Fibroblast of villous mesenchyme (primary cell): ENCODE data around the gene SPSB3. TPM values are rescaled to one million over a fixed set of nuclear protein-coding genes. Genes with fewer than 3 reads are reported as not detected.

ENCODE experiments used
- DNase-seq: peaks from one replicate; pipeline ENCODE4 v3.0.0-alpha.2; 2010; ENCODE audit warnings: low read depth
- H3K4me3 ChIP-seq: 2 replicates; pipeline ENCODE4 v1.5.1; 2011; ENCODE audit warnings: low read depth, mild to moderate bottlenecking, low read length
- CTCF ChIP-seq: IDR thresholded peaks from 2 replicates; pipeline ENCODE4 v1.5.1; 2012; ENCODE audit warnings: low read depth, mild to moderate bottlenecking, low read length; ENCODE audit not compliant: insufficient read depth
- total RNA-seq: library from RNA; depleted of rRNA; stranded (reverse); fragments of >200 nt; gene quantifications from 2 replicates; pipeline ENCODE4 v1.2.3, GENCODE V29; 2012

The SPSB3 gene
- total RNA-seq, 1 donor = 25.5 TPM

DNA sequence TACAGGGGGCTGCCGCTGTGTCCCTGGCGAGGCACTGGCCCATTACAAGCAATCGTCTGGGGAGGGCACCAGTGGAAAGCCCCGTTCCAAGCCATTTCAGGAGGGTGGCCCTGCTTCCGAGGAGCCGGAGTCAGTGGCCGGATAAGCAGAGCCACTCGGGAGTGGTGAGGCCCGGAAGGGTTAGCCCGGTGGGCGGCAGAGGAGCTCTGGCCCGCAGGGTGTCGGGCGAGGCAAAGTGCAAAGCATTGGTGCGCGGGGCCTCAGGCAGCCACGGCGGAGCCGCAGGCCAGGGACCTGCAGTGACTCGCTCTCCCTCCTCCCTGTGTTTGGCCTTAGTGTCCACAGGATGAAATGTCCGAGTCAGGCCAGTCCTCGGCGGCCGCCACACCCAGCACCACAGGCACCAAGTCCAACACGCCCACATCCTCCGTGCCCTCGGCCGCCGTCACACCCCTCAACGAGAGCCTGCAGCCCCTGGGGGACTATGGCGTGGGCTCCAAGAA lies 35.6 kb downstream of the SPSB3 start:
- DNase-seq = no peak
- no peak for TF ChIP-seq CTCF
- H3K4me3 ChIP-seq = no peak overlapping the region

DNA sequence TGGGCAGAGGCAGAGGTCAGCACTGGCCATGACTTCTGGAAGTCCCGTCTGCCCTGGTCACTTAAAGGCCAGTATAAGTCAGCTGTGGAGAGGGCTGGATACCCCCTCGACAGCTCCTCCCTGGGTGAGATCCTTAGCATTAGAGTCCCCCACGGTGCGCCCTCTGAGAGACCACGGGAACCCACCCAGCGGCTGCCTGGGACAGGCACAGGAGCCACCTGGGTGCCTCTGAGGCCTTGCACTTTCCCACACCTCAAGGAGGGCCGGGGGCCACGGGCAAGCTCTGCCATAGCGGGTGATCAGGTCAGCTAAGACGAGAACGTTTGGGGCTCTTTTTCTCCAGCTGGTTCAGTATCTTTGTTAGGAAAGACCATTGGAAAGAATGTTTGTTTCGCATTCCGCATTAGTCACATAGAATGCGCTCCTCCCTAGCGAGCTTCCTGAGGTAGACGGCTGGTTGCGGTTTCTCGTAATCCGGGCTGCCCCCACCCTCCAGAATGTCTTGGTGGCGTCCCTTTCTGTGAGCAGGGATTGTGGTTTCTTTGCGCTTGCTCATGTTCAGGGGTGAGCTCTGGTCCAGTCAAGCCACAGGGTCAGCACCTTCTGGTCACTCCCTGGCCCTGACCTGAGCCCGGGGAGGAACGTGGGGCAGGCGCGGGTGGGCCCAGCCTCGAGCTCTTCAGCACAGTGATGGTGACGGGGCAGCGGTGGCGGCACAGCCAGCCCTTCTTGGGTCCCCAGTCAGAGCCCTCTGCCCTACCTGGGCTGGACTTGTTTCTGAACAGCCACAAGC lies 36.3 kb downstream of the SPSB3 start:
- no peak for TF ChIP-seq CTCF
- H3K4me3 ChIP-seq = no peak overlapping the region
- peak; percentile 83 for DNase-seq

GRCh38 chr16:1745181-1745899 lies 37.0 kb downstream of the SPSB3 start:
- no peak overlapping the region for H3K4me3 ChIP-seq
- TF ChIP-seq CTCF = no peak
- peak; percentile 68 for DNase-seq

GRCh38 chr16:1744338-1744840 lies 38.0 kb downstream of the SPSB3 start:
- H3K4me3 ChIP-seq = no peak overlapping the region
- DNase-seq = no peak
- no peak for TF ChIP-seq CTCF

- no peak for DNase-seq
- no peak for TF ChIP-seq CTCF
Observed at GRCh38 chr16:1743376-1744337, 38.7 kb downstream of the SPSB3 start.

GRCh38 chr16:1741553-1742165 lies 40.7 kb downstream of the SPSB3 start:
- no peak overlapping the region for H3K4me3 ChIP-seq
- no peak for TF ChIP-seq CTCF
- no peak for DNase-seq

More at GRCh38 chr16:1743376-1744337, 38.7 kb downstream of the SPSB3 start:
- H3K4me3 ChIP-seq = no peak overlapping the region
